Trophoblast cell (in vitro differentiated cells and primary cell): ENCODE results near the gene KCNT2. TPM values are rescaled to one million over a fixed set of nuclear protein-coding genes. Genes with fewer than 3 reads are reported as not detected.

ENCODE experiments used
- DNase-seq, 2 donors: peaks; one replicate each; pipeline ENCODE4 v3.0.0-alpha.2; 2016
- H2AFZ ChIP-seq: 2 replicates; pipeline ENCODE4 v1.6.1; 2013; ENCODE audit warnings: low read length, moderate library complexity, mild to moderate bottlenecking; ENCODE audit not compliant: insufficient read depth, poor library complexity
- H2AK5ac ChIP-seq: 2 replicates; pipeline ENCODE4 v1.6.1; 2013; ENCODE audit warnings: mild to moderate bottlenecking, low read length
- H2BK120ac ChIP-seq: 2 replicates; pipeline ENCODE4 v1.6.1; 2013; ENCODE audit warnings: low read length, mild to moderate bottlenecking, moderate library complexity; ENCODE audit not compliant: insufficient read depth, poor library complexity
- H2BK12ac ChIP-seq: 2 replicates; pipeline ENCODE4 v1.6.1; 2013; ENCODE audit warnings: mild to moderate bottlenecking, low read length, moderate library complexity
- H2BK5ac ChIP-seq: 2 replicates; pipeline ENCODE4 v1.6.1; 2013; ENCODE audit warnings: low read length, low read depth, moderate library complexity, mild to moderate bottlenecking; ENCODE audit not compliant: poor library complexity
- H3K14ac ChIP-seq: 2 replicates; pipeline ENCODE4 v1.6.1; 2013; ENCODE audit warnings: mild to moderate bottlenecking, low read length
- H3K18ac ChIP-seq: 2 replicates; pipeline ENCODE4 v1.6.1; 2013; ENCODE audit warnings: mild to moderate bottlenecking, low read length
- H3K23ac ChIP-seq: 2 replicates; pipeline ENCODE4 v1.6.1; 2013; ENCODE audit warnings: low read length
- H3K27ac ChIP-seq: 2 replicates; pipeline ENCODE4 v1.5.1; 2013; ENCODE audit warnings: low read depth, mild to moderate bottlenecking, inconsistent platforms, low read length, moderate library complexity
- H3K27me3 ChIP-seq: 2 replicates; pipeline ENCODE4 v1.6.1; 2013; ENCODE audit warnings: inconsistent platforms, mild to moderate bottlenecking, low read length, moderate library complexity; ENCODE audit not compliant: insufficient read depth
- H3K36me3 ChIP-seq, 2 experiments: 1 replicate in 1 of 2; 2 replicates in 1 of 2; pipeline ENCODE4 v1.6.1; 2013; ENCODE audit warnings: low read length in 2 of 2, mild to moderate bottlenecking in 2 of 2, moderate library complexity in 1 of 2; ENCODE audit not compliant: insufficient read depth in 2 of 2, control insufficient read depth in 1 of 2
- H3K4ac ChIP-seq: 2 replicates; pipeline ENCODE4 v1.6.1; 2013; ENCODE audit warnings: low read depth, mild to moderate bottlenecking, low read length, moderate library complexity
- H3K4me1 ChIP-seq, 2 experiments: 1 replicate in 1 of 2; 2 replicates in 1 of 2; pipeline ENCODE4 v1.6.1; 2013; ENCODE audit warnings: low read length in 2 of 2, mild to moderate bottlenecking in 2 of 2, moderate library complexity in 1 of 2; ENCODE audit not compliant: insufficient read depth in 2 of 2, control insufficient read depth in 1 of 2
- H3K4me2 ChIP-seq: 2 replicates; pipeline ENCODE4 v1.6.1; 2013; ENCODE audit warnings: inconsistent platforms, mild to moderate bottlenecking, low read length, moderate library complexity
- H3K4me3 ChIP-seq: 2 replicates; pipeline ENCODE4 v1.5.1; 2013; ENCODE audit warnings: mild to moderate bottlenecking, low read depth, low read length, inconsistent platforms
- H3K79me1 ChIP-seq: one replicate; pipeline ENCODE4 v1.6.1; 2013; ENCODE audit warnings: low read length
- H3K79me2 ChIP-seq: 2 replicates; pipeline ENCODE4 v1.6.1; 2013; ENCODE audit warnings: low read length, mild to moderate bottlenecking; ENCODE audit not compliant: control insufficient read depth, insufficient read depth, poor library complexity
- H3K9ac ChIP-seq: 2 replicates; pipeline ENCODE4 v1.6.1; 2013; ENCODE audit warnings: mild to moderate bottlenecking, low read length
- H3K9me3 ChIP-seq: 2 replicates; pipeline ENCODE4 v1.6.1; 2013; ENCODE audit warnings: low read depth, mild to moderate bottlenecking, control low read depth, inconsistent platforms, low read length; ENCODE audit not compliant: insufficient read depth
- H4K12ac ChIP-seq: 2 replicates; pipeline ENCODE4 v1.6.1; 2013; ENCODE audit warnings: low read depth, mild to moderate bottlenecking, low read length, moderate library complexity
- H4K8ac ChIP-seq: 2 replicates; pipeline ENCODE4 v1.6.1; 2013; ENCODE audit warnings: low read depth, mild to moderate bottlenecking, low read length, moderate library complexity
- H4K91ac ChIP-seq: one replicate; pipeline ENCODE4 v1.6.1; 2013; ENCODE audit warnings: low read depth, mild to moderate bottlenecking, low read length, moderate library complexity
- WGBS: extraction: QIAGEN DNeasy Blood & Tissue Kit; methylation state at CpG from one replicate; pipeline ENCODE4 v1.1.7; 2013; ENCODE audit warnings: missing lambda C conversion rate; ENCODE audit not compliant: insufficient read length, insufficient coverage; ENCODE audit errors: extremely low coverage; 5-methylcytosine and 5-hydroxymethylcytosine counted together
- polyA plus RNA-seq: library from polyadenylated mRNA; stranded (reverse); fragments of 200-250 nt; gene quantifications from 2 replicates; pipeline ENCODE4 v1.2.3, GENCODE V29; 2013

Gene KCNT2
- 0.33 and 0.38 TPM in 2 replicates for polyA plus RNA-seq

DNA sequence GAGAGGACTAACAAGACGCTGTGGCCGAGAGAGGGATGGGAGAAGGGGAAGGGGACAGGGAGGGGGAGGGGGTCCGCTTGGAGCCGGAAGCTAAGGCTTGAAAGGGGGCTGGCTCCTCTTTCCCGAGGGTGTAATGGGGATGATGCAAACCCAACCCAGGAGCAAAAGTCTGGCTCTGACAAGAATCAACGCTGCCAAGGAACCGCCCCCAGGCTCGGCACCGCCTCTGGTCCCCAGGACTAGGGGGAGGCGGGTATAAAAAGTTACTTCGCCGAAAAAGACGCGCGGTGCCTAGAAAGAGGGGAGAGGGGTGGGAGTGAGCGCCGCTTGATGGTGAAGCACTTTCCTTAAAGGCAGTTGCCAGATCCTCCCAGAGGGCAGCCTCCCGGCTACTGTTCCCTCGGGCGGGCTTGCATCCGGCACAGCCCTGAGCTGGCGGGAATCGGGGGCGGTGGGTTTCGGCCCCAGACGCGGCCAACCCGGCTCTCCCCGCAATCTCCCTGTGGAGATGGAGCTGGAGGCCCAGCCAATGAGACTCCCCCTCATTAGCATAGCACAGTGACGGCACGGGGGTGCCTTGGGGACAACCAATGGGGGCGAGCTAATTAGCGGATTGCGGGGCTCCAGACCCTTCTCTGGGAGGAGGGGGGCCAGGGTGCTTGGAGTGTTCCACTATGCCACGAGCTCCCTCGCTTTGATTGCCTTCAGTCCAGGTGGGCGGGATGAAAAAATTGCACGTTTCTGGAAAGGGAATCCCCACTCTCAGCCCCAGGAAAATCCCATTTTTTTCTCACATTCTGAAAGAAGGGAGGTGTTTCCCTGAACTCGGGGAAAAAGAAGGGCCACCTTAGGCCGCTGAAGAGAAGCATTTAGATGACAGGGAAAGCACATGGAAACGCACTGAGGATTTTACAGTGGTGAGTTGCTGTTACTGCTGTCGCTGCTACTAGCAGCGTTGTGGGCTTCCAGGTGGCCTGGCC lies at the start of gene KCNT2:
KCNT2 (minus strand) TSS at position 51 of the 980 bp plus-strand sequence. CDS start 131 bp downstream, outside the sequence.
- Histone ChIP-seq H2BK5ac (no peak within 1 kb of the TSS), H3K36me3 (no peaks in the 10 kb centered on the region), H4K91ac (no peak within 1 kb of the TSS), H3K4ac (no peak within 1 kb of the TSS), H3K4me2 (peak within 1 kb of the TSS; percentile 64), H2BK120ac (no peak within 1 kb of the TSS), H3K27ac (no peak within 1 kb of the TSS), H3K27me3 (no peaks in the 10 kb centered on the region), H3K4me3 (peak within 1 kb of the TSS; percentile 73), H3K79me2 (no peaks in the 10 kb centered on the region), H4K8ac (peak within 1 kb of the TSS; percentile 49), H2BK12ac (no peak within 1 kb of the TSS), H3K18ac (no peak within 1 kb of the TSS), H2AFZ (peak within 1 kb of the TSS; percentile 56), H3K14ac (no peak within 1 kb of the TSS), H3K23ac (no peak within 1 kb of the TSS), H3K9me3 (no peaks in the 10 kb centered on the region), H4K12ac (no peak within 1 kb of the TSS), H3K4me1 (peaks cover 0 to 4% of the 10 kb centered on the region in 2 experiments), H3K9ac (no peak within 1 kb of the TSS), H3K79me1 (no peaks in the 10 kb centered on the region), H2AK5ac (no peak within 1 kb of the TSS)
- DNase-seq, result peak in 1 of 2 donors; percentile 27
- WGBS, result no CpG with 5 or more reads among the region's 43 CpGs

DNA sequence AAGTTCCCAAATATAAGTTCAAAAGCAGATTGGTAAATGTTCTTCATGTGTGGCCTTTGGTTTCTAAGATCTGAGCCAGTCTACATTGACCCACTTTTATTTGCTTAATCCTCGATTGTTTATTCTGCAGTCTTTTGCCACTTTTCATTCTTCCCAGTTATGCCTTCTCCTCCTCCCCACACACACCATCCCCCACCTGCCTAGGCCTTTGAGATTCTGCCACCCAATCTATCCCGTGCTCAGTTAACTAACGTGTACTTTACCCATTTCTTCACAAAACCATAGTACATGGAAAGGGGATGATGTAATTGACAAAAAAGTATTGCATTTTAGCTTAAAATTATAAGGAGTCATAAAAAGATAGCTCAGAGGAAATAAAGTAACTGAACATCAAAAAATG lies 47.3 kb upstream of the KCNT2 start:
- H3K79me1 ChIP-seq, result no peaks in the 10 kb centered on the region
- no peak overlapping the region for H2BK12ac ChIP-seq
- no CpG with 5 or more reads among the region's 3 CpGs for WGBS
- no peaks in the 10 kb centered on the region for H3K9me3 ChIP-seq
- H2BK5ac ChIP-seq, result no peak overlapping the region
- no peak overlapping the region for H3K18ac ChIP-seq
- no peak overlapping the region for H4K12ac ChIP-seq
- H3K36me3 ChIP-seq, result no peaks in the 10 kb centered on the region
- H3K23ac ChIP-seq, result no peak overlapping the region
- no peak overlapping the region for H3K4me2 ChIP-seq
- no peaks in the 10 kb centered on the region for H3K4me1 ChIP-seq
- H4K8ac ChIP-seq, result no peak overlapping the region
- no peak for DNase-seq
- no peak overlapping the region for H3K4ac ChIP-seq
- no peaks in the 10 kb centered on the region for H3K79me2 ChIP-seq
- no peak overlapping the region for H3K9ac ChIP-seq
- no peak overlapping the region for H3K27ac ChIP-seq
- no peak overlapping the region for H3K14ac ChIP-seq
- H3K4me3 ChIP-seq, result no peak overlapping the region
- H2AK5ac ChIP-seq, result no peak overlapping the region
- H4K91ac ChIP-seq, result no peak overlapping the region
- H3K27me3 ChIP-seq, result no peaks in the 10 kb centered on the region
- no peak overlapping the region for H2BK120ac ChIP-seq
- no peak overlapping the region for H2AFZ ChIP-seq

- Histone ChIP-seq H2AK5ac (no peak overlapping the region), H3K9me3 (no peaks in the 10 kb centered on the region), H2BK5ac (no peak overlapping the region), H3K79me2 (no peaks in the 10 kb centered on the region), H3K9ac (no peak overlapping the region), H3K4ac (no peak overlapping the region), H3K4me2 (no peak overlapping the region), H3K4me1 (no peaks in the 10 kb centered on the region), H2BK12ac (no peak overlapping the region), H3K36me3 (no peaks in the 10 kb centered on the region), H3K14ac (no peak overlapping the region), H3K4me3 (no peak overlapping the region), H3K79me1 (no peaks in the 10 kb centered on the region), H3K27ac (no peak overlapping the region), H4K91ac (no peak overlapping the region), H3K18ac (no peak overlapping the region), H3K27me3 (no peaks in the 10 kb centered on the region), H4K12ac (no peak overlapping the region), H2AFZ (no peak overlapping the region), H3K23ac (no peak overlapping the region), H2BK120ac (no peak overlapping the region), H4K8ac (no peak overlapping the region)
- no CpG with 5 or more reads among the region's 3 CpGs for WGBS
- DNase-seq, result no peak
Observed at GRCh38 chr1:196655071-196655470, 46.8 kb upstream of the KCNT2 start.

DNA sequence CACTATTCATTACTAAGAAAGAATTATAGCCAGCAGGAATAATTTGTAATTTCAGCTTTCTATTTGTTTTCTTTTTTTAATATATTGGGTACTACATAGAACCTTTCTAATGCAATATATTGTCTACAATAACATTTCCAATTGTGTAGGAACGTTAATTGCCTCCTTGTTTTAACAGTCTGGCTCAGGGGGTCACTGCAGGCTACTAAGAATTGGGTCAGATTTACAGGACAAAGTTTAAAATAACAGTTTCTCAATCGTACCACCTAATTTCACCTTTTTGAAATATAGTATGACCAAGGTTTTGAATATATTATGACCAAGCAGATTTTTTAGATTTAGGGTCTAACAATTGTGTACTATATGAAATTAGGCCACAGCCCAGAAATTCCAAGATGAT lies 46.0 kb upstream of the KCNT2 start:
- H3K4me2 ChIP-seq, result no peak overlapping the region
- no peak overlapping the region for H3K18ac ChIP-seq
- H3K79me1 ChIP-seq, result no peaks in the 10 kb centered on the region
- H2BK5ac ChIP-seq, result no peak overlapping the region
- no peak overlapping the region for H3K4me3 ChIP-seq
- no peaks in the 10 kb centered on the region for H3K79me2 ChIP-seq
- no peak overlapping the region for H2AK5ac ChIP-seq
- H3K23ac ChIP-seq, result no peak overlapping the region
- no peak overlapping the region for H2BK12ac ChIP-seq
- no peak overlapping the region for H2BK120ac ChIP-seq
- DNase-seq, result no peak
- H4K8ac ChIP-seq, result no peak overlapping the region
- no peak overlapping the region for H2AFZ ChIP-seq
- H4K91ac ChIP-seq, result no peak overlapping the region
- no peaks in the 10 kb centered on the region for H3K27me3 ChIP-seq
- no peak overlapping the region for H3K27ac ChIP-seq
- H3K9ac ChIP-seq, result no peak overlapping the region
- no peaks in the 10 kb centered on the region for H3K4me1 ChIP-seq
- no peak overlapping the region for H4K12ac ChIP-seq
- H3K4ac ChIP-seq, result no peak overlapping the region
- no peaks in the 10 kb centered on the region for H3K36me3 ChIP-seq
- no peaks in the 10 kb centered on the region for H3K9me3 ChIP-seq
- no peak overlapping the region for H3K14ac ChIP-seq
- WGBS, result no CpG with 5 or more reads among the region's 2 CpGs
